ENCODE data around the gene GATAD2A.
A peak's percentile ranks its signal among the peaks of the same experiment; 100 is the strongest.
"Not testable (repeated sequence)": the region's sequence is repeated elsewhere in the genome, so short reads cannot be mapped to it uniquely, and the experiment has no call there.

GATAD2A gene

DNA sequence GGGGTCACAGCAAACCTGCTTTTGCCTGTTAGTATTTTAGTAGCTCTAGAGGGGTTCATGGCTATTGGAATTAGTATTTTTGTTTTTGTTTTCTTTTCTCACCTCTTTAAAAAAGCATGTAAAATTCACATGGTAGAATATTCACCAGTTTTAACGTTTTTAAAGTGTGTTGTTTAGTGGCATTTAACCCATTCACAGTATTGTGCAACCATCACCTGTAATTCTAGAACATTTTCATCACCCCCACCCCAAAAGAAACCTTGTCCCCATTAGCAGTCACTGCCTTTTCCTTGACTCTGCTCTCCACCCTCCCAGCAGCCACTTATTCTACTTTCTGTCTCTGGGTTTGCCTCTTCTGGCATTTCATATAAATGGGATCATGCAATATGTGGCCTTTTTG, 39.8 kb downstream of the GATAD2A start:
- no peak for DNase-seq (ENCODE audit: low read depth in 3 of 3, low spot score in 1 of 3)

DNA sequence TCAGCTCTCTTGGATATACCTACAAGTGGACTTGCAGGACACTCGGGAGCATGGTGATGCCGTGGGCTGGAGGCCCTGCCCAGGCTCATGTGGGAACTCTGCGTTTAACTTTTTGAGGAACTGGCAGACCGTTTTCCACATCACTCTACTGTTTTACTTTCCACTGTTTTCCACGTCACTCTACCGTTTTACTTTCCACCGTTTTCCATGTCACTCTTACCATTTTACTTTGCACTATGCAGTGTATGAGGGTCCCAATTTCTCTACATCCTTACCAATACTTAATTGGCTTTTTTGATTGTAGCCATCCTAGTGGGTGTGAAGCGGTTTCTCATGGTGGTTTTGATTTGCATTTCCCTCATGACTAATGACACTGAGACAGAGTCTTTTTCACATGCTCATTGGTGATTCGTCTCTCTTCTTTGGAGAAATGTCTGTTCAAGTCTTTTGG, 40.5 kb downstream of the GATAD2A start:
- no peak for DNase-seq (ENCODE audit: low read depth in 3 of 3, low spot score in 1 of 3)

DNA sequence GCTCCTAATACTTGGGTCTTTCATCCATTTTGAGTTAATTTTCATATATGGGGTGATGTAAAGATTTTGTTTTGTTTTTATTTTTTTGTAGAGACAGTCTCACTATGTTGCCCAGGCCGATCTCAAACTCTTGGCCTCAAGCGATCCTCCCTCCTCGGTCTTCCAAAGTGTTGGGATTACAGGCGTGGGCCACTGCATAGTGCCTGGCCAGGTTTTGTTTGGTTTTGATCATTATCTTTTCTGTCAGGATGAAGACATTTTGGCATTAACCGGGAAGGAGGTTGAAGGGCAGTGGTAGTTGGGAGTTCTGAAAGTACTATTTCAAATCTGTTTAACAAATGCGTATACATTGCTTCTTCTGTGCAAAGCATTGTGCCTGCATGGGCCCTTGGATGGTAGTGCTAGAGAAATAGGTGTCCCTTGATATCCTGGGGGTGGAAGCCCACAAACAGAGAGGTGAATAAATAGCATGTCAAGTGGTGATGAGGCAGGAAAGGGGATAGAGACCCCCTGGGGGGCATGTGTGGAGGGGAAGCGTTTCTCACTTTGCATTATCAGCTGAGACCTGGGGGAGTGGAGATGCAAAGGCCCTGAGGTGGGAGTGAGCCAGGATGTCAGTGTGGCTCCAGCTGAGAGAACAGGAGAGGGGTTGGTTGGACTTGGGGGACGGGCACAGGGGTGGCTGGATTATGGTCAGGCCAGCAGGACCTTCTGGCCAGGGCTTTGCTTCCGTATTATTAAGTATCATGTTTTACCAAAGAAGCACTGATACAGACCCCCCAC, 41.4 kb downstream of the GATAD2A start:
- no peak for DNase-seq (ENCODE audit: low read depth in 3 of 3, low spot score in 1 of 3)

GRCh38 chr19:19447536-19448237, 42.2 kb downstream of the GATAD2A start:
- DNase-seq (ENCODE audit: low read depth in 3 of 3, low spot score in 1 of 3), result no peak

DNA sequence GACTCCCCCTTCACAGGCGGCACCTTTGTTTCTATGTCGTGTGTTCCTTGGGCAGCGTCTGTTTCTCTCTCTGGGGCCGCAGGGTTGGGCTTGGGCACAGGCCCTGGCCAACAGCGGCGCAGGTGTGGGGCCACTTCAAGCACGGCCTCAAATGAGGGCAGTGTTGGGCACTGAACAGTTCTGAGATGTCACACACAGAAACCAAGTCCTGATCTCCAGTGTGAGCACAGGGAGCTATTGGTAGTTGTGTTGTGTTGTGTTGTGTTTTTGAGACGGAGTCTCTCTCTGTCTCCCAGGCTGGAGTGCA, 42.7 kb downstream of the GATAD2A start:
- DNase-seq (ENCODE audit: low read depth in 3 of 3, low spot score in 1 of 3), result no peak

DNA sequence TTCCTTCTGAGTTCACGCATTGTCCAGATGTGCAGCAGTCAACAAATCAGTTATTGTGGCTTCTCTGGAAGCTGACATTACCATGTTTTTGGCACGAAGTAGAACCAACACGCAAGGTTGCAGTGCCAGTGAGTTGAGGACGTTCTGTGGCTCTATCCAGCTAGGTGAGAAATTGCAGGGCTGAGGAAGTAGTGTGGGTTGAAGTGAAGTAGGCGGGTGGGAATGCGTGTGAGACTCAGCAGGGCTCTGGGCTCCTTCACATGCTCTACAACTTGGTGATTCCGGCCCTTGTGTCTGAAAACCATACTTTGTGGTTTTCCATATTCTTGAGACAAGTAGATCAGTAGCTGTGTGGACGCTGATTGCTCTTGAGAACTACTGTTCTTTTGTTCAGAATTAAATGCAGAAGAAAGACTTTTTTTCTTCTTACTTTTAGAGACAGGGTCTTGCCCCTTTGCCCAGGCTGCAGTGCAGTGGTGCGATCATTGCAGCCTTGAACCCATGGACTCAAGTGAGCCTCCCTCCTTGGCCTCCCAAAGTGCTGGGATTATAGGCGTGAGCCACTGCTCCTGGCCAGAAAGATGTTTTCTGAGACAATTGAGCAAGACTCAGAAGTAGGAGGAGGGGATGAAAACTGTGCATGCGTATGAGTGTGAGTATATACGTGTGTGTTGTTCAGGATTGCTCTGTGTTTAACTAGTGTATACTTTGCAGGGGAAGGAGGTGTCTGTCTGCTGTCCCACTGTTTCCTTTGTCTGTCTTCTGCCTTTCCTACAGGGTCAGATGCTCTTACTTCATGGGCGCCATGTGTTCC, 46.2 kb downstream of the GATAD2A start:
- no peak for DNase-seq (ENCODE audit: low read depth in 3 of 3, low spot score in 1 of 3)

DNA sequence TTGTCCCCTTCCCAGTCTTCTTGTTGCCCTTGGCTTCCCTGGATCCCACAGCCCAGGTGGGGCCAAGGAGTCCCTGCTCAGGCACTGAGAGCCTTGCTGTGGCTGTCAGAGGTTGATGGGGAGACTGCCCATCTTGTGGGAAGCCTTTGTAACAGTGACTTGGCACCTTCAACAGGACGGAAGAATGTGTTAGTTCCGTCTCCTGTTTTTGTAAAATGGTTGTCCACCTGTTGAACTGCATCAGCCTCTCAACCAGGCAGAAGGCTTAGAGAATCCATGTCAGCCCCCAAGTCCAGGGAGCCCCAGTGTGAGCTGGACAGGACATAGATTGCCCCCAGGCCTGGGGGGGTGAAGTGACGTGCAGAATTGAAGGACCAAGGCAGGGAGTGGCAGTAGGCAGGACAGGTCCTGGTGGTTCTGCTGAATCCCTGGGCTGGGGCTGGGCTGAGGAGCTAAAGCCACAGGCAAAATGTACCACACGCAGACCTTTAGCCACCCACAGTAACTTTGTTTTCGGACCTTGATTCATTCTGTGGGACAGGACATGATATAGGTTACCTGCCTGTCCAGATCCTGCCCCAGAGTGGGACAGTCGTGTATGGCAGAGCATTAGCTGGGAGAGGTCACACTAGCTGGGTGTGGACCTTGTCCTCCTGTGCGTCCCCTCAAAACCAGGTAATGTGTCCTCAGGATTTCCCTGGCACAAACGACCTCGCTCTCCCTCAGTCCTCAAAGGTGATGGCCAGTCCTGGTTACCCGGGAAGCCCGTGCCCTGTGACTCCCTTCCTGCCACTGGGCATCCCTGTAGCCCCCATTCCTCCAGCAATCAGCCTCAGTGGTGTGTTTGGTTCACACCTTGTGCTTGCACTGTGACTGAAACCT, 47.0 kb downstream of the GATAD2A start:
- DNase-seq (ENCODE audit: low read depth in 3 of 3, low spot score in 1 of 3), result no peak

- DNase-seq (ENCODE audit: low read depth in 3 of 3, low spot score in 1 of 3), result no peak
Measured at GRCh38 chr19:19453125-19453454, 47.6 kb downstream of the GATAD2A start.

GRCh38 chr19:19455166-19455919, 49.9 kb downstream of the GATAD2A start:
- not testable (repeated sequence) for DNase-seq (ENCODE audit: low read depth in 3 of 3, low spot score in 1 of 3)

- no peak for DNase-seq (ENCODE audit: low read depth in 3 of 3, low spot score in 1 of 3)
Measured at GRCh38 chr19:19457671-19458070, 52.2 kb downstream of the GATAD2A start.

DNA sequence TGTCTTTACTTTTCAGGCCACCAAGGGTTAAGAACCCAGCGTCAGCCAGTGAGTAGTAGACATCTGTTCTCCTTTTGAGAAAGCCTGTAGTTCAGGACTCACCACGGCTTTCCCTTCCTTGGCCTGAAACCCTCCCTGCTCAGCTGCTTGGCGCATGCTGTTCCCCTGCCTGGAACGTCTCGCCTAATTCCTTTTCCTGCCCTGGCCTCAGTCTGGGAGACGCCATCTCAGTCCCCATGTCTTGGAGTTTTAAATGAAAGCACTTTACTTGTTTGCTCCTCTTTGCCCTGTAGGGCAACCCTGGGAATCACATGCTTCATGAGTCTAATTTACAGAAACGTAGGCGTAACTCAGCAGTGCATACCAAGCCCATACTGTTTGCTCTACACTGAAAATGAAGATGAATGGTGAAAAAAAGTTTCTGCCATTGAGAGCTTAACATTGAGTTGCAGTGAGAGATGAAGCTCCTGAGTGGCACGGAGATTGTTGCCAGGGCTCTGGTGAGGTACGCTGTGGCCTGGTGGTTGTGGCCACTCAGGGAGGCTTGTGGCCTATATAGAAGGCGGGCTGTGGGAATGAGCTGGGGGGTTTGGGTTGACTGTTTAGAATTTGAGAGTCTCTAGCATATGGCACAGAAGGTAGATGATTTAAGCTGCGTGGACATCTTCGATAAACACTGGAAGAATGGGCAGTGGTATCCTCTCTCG, 52.8 kb downstream of the GATAD2A start:
- DNase-seq (ENCODE audit: low read depth in 3 of 3, low spot score in 1 of 3), result no peak

DNA sequence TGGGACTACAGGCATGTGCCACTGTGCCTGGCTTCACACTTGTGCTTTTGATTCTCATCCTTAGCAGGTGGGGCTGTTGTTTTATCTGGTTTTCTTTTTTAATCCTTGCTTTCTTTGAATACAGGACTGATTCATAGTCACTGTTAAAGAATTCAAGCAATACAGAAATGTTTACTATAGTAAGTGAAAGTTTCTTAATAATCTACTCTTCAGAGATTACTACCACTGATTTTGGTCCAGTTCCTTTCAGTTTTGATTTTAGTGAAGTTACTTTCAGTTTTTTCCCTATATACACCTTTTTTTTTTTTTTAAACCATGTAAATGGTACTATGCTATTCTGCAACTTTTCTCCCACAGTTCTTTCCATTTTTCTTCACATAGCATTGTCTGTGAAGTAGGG, 53.6 kb downstream of the GATAD2A start:
- DNase-seq (ENCODE audit: low read depth in 3 of 3, low spot score in 1 of 3), result no peak

DNA sequence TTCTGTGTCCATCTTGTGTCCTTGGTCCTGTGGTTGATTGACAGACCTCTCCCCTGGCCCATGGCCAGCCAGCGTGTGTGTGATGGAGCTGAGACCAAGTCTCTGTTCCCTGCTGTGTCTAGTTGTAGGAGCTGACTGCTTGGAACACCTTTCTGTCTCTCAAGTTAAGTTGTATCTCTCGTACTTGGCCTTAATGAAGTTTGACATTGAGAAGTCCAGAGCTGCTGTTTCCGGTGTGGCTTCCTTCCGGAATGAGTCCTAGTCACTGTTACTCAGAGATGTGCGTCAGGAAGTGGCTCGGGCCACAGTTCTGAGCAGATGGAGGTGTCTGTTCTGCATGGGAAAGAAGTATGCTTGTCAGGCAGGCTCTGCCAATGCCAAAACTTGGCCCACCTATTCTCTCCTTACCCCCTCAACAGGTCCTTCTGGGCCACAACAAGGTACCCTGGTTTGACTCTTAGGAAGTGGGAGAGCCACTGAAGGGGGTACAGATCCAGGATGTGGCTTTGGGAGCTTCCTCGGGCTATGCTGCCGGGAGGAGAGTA, 54.3 kb downstream of the GATAD2A start:
- DNase-seq (ENCODE audit: low read depth in 3 of 3, low spot score in 1 of 3), result peak; percentile 29 to 35 (median 29)

DNA sequence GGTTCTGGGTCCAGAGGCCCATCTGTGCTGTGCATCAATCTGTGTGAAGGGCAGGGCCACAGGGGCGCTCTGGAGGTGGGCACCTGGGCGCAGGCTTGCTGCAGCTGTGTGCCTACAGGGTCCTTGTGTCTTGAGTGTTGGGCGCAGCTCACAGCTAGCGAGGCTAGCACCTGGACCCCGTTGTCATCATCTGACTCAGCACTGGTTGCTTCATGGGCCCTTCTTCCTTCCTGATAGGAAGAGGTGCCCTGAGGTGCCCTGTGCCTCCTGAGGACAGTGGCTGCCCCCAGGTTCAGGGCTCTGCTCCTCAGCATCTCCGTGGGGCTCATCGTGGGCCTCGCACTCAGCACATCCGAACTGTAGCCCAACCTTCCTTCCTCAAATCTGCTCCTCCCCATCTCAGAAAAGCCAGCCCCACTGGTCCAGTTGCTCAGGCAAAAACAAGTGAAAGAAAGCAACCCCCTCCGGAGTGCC, 54.8 kb downstream of the GATAD2A start:
- no peak for DNase-seq (ENCODE audit: low read depth in 3 of 3, low spot score in 1 of 3)

DNA sequence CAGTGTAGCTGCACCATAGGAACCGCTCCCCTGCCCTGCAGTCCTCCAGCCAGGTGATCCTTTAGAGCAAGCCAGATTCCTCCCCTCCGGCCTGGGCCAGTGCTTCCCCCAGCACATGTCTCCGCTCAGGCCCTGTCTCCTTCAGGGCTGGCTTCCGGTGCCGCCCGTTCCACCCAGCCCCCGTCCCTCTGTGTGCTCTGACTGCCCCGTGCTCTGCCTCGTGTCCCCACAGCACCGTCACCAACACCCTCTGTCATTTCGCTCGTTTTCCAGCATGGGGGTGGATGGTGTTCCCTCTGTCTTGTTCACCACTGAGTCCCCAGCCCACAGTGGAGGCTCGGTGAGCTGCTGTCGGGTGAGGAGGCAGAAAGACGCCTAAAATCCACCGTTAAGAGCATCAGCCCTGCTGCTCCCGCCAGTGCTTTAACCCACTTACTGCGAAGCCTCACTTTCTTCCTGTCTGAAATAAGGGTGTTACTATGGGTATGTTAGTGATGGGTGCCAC, 55.3 kb downstream of the GATAD2A start:
- DNase-seq (ENCODE audit: low read depth in 3 of 3, low spot score in 1 of 3), result peak in 2 of 3 donors; percentile 30 to 36

DNA sequence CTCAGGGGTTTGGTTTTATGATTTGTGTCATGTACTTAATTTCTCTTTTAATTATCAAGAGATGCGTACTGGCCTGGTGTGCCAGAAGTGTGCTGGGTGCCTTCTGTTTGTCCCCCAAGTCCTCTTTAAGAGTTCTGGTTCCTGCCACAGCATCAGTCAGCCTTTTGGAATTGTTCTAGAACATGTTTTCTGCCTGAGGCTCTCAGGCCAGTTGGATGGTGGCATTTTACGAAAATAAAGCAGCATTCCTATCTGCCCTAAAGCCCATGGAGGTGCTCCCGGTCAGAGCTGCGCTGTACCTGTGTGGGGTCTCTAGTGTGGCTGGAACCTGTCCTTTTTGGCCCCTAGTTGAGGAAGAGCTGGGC, 55.8 kb downstream of the GATAD2A start:
- DNase-seq (ENCODE audit: low read depth in 3 of 3, low spot score in 1 of 3), result no peak

DNA sequence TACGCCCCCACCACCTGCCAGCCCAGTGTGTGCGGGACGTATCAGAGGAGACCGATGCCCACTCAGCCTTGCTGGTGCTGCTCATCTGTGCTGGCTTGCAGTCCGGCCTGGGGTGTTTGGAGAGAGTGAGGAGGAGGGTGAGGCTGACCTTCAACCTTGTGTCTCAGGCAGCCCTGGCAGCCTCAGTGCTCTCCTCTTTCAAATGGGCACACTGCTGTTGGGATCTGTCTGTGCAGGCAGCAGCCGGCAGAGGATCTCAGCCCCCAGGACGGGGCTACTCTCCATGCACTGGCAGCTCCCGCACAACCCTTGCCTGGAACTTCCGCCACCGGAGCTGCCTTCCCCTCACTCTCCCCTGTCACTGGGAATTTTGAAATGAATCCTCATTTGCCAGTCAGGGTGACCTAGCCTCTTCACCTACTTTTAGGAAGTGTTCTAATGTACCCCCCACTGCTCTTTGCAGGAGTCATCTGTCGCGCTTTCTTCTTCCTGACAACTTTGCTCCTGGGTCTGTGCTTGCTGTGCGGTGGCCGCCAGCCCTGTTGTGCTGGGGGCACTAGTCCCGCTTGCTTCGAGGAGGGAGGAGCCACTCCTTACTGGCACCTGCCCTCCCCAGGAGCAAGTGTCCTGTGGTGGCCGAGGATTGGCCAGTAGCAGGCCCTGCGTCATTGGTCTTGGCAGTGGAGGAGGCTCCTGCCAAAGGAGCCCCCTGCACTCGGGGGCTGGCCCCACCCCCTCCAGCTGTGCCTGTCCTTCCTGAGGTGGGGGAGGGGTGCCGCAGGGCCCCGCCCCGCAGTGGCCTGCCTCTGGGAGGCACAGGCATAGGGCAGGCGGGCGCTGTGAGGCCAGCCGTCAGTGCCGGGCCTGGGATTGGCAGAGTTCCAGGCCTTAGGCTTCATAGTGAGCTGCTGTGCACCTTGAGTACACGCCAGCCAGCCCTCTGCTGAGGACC, 56.5 kb downstream of the GATAD2A start:
- DNase-seq (ENCODE audit: low read depth in 3 of 3, low spot score in 1 of 3), result no peak

Measured in stimulated activated CD4-positive, alpha-beta T cell treated with anti-CD3 and anti-CD28 coated beads, TNF-alpha, amount 100 ng/mL, for 1 hour (primary cell).